HG03521 (cell line): ENCODE data around the gene TEX261.

Experiments used
- ATAC-seq: cut with Tn5 transposase; IDR thresholded peaks from one replicate; pipeline ENCODE4 v1.9.1; 2021; ENCODE audit warnings: mild to moderate bottlenecking, moderate library complexity; ENCODE audit not compliant: unreplicated experiment

TEX261 gene

DNA sequence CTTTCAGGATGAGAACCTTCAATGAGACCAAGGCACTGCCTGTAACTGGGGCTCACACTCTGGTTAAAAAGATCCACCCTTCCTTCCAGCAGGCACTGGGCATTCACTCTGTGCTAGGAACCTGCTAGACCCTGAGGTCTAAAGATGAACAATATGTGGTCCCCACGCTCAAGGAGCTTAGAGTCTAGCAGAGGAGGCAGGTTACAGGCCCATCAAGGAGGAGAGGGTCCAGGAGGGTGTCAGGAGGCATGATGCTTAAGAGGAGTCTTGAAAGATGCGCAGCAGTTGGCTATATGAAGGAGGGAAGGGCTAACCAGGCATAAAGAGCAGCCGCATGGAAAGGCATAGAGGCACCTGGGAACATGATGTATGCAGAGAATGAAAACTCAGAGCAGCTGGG is 11.7 kb downstream of the TEX261 start:
- no peak for ATAC-seq

DNA sequence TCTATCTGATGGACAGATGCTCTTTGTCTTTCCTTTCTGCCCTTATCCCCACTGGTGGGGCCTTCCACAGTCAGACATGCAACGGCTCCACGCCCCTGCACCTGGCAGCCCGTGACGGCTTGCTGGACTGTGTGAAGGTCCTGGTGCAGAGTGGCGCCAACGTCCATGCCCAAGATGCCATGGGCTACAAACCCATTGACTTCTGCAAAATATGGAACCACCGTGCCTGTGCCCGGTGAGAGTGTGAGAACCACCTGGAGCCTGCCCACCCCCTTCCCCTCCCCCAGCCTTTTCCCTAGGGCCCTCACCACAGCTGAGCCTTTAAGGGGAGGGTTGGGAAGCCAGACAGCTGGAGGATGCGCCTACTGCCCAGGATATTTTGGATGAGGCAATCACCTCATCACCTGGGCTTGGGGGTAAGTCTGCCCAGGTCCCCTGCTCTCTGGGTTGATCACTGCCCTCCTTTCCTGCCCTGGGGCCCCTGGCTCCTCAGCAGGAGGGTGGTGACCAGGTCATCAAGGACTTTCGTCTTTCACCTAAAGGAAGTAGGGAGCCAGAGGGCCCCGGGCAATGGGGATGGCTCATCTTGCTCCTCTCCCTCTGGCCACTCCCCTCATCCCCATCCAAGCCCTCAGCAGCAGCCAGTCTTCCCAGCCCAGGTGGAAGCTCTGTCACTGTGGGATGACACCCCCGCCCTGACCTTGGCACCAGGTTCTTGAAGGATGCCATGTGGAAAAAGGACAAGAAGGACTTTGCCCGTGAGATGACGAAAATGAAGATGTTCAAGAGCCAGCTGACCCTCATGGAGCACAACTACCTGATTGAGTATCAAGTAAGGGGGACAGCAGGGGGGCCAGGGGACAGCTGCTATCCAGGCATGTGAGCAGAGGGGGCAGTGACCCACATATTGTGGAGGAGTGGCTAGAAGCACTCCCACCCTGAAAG is 12.5 kb downstream of the TEX261 start:
- ATAC-seq, result no peak

DNA sequence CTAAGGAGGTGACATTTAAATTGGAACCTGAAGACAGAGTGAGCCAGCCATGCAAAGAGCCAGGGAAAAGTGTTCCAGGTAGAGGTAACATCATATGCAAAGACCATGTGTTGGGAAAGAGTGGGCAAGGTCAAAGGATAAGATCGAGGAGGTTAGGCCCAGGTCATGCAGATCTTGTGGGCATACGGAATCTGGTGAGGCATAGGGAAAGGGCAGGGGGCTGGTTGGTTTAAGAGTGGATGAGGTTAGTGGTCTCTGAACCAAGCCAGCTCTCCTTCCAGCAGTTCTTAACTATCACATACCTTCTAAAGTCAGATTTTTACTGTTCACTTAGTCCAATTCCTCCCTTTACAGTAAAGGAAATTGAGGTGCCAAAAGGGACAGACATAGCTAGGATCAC is 13.3 kb downstream of the TEX261 start:
- no peak for ATAC-seq

DNA sequence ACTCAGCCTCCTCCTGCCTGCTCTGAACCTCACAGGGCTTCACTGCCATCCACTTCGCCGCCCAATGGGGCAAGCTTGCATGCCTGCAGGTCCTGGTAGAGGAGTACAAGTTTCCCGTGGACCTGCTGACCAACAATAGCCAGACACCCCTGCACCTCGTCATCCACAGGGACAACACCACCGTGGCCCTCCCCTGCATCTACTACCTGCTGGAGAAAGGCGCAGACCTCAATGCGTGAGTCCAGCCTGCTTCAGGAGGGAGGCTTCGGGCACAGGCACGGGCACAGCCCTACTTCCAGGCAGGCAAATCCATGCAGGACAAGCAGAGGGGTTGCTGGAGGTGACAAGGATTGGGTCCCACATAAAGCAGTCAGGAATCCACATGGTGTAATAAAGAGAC is 15.0 kb downstream of the TEX261 start:
- no peak for ATAC-seq

DNA sequence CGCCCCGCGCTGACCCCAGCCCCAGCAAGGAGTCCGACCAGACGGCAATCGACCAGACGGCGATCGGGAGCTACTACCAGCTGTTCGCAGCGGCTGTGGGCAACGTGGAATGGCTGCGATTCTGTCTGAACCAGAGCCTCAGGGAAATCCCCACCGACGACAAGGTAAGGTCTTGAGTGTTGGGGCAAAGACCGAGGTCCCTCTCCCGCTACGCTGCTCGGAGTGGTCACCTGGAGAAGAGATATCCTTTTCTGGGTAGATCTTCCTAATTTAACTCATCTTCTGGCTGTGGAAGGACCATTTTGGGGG is 15.5 kb downstream of the TEX261 start:
- no peak for ATAC-seq

DNA sequence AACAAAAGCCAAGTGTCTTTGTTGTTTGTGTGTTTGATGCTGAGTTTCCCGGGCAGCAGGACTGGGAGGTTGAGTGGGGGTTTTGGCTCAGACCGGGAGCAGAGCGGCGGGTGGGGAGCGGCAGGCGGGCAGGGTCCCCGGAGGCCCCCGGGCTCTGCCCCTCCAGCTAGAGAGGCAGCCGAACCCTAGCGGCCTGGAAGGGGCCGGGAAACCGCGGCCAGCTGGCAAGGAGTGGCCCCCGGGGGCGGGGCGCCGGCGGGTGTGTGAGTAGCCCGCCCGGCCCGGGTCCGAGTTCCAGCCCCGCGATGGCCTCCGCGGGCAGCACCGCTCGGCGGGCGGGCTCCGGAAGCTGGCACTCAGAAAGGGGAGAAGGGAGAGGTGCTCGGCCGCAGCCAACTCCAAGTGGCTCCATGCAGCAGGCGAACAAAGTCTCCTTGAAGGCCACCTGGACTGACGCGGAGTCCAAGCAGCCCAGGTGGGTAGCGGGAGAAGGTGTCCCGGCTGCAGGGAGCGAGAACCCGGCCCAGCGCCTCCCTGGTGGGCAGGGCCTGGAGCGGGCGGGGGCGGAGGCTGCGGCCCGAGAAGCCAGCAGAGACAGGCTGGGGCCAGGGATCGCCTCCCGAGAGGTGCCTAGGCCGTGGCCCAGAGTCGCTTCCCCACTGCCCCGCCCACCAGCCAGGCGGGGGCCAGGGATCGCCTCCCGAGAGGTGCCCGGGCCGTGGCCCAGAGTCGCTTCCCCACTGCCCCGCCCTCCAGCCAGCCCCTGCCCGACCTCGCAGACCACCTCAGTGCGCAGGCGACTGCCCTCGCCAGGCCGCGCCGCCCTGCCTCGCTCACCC is 16.1 kb downstream of the TEX261 start, which contains the start of gene ANKRD53:
Gene ANKRD53 (plus strand): TSS at position 290 of the 839 bp plus-strand sequence. CDS start 16 bp downstream, at position 306.
- ATAC-seq, result no peak

DNA sequence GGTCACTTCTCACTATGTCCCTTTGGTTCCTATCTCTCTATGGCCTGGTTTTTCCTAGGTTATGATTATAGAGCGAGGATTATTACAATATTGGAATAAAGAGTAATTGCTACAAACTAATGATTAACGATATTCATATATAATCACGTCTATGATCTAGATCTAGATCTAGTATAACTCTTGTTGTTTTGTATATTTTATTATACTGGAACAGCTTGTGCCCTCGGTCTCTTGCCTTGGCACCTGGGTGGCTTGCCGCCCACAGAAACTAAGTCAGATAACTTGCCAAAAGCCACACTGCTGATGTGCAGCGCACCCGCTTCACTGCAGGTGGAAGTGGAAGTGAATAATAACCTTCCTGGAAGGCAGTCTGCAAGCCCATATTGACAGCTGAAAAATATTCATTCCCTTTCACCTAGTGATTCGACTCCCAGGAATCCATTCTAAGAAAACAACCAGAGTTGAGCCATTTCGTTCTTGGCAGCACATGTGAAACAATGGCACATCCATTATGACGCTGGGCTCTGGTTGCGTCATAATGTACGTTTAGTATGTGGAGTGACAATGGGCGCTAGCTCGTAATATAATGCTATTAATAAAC is 17.0 kb downstream of the TEX261 start:
- no peak for ATAC-seq

DNA sequence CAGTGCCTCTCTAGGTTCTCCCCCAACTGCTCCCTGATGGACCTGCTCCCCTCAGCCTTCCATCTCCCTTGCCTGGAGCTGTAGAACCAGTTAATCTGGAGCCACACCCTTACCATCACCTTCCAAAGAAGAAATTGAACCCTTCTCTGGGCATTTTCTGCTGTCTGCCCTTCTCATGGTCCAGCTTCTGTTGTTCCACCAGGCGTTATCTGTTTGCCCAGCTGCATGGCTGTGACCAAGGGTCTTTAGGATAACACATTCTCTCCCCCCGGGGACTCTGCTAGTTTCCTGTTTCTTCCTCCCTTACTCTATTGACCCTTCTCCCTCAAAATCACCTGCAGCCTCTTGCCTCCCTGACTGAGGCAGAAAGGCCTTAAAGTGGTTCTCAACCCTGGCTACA is 19.4 kb downstream of the TEX261 start:
- ATAC-seq, result no peak

DNA sequence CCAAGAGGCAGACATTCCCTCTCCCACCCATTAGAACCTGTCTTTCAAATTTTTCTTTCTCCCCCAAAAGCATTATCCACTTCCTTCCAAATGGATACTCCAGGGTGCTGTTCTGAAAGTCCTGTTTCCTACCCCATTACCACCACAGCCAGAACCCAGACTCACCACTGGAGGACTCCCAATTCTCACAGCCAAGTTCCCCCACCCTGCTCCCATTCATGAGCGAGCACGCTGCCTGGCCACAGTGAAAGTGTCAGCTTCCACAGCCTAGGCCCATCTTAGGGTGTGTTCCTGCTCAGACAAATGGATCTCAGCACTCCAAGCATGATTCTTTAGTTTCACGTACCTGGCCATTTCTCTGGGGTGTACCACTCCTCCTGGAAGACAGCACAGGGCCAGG is 20.1 kb downstream of the TEX261 start:
- ATAC-seq, result no peak

DNA sequence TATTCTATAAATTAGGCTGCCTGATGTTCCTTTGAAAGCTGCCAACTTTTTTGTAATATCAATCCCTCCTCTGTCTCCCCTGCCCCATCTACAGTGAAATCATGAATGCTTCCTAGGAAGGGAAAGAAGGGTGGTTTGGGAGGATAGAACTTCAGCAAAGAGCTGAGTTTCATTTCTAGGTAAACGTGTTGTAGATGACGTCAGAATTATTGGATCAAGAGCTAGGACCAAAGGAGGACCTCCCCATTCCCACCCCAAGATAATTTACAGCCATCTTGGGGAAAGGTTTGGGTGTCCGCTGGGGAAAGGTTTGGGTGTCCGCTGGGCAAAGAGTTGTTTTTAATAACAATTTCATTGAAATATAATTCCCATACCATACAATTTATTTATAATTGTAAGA is 27.5 kb downstream of the TEX261 start:
- ATAC-seq, result no peak

DNA sequence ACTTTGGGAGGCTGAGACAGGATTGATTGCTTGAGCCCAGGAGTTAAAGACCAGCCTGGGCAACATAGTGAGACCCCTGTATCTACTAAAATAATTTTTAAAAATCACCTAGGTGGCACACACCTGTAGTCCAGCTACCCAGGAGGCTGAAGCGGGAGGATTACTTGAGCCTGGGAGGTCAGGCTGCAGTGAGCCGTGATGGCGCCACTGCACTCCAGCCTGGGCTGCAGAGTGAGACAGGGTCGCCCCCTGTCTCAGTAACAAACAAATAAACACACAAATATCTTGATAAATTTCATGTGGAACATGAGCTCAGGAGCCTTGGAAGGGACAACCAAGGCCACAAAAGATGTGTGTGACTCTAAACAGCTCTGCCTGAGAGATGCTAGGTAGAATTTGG is 28.0 kb downstream of the TEX261 start:
- ATAC-seq, result no peak

DNA sequence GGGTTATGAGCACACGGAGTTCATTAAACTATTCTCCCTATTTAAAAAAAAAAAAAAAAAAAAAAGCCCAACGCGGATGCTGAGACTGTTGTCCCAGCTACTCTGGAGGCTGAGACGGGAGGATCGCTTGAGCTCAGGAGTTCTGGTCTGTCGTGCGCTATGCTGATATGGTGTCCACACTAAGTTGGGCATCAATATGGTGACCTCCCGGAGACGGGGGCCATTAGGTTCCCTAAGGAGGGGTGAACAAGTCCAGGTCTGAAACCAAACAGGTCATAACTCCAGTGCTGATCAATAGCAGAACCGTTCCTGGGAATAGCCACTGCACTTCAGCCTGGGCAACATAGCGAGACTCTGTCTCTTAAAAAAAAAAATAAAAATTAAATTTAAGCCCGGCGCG is 29.2 kb downstream of the TEX261 start:
- no peak for ATAC-seq

DNA sequence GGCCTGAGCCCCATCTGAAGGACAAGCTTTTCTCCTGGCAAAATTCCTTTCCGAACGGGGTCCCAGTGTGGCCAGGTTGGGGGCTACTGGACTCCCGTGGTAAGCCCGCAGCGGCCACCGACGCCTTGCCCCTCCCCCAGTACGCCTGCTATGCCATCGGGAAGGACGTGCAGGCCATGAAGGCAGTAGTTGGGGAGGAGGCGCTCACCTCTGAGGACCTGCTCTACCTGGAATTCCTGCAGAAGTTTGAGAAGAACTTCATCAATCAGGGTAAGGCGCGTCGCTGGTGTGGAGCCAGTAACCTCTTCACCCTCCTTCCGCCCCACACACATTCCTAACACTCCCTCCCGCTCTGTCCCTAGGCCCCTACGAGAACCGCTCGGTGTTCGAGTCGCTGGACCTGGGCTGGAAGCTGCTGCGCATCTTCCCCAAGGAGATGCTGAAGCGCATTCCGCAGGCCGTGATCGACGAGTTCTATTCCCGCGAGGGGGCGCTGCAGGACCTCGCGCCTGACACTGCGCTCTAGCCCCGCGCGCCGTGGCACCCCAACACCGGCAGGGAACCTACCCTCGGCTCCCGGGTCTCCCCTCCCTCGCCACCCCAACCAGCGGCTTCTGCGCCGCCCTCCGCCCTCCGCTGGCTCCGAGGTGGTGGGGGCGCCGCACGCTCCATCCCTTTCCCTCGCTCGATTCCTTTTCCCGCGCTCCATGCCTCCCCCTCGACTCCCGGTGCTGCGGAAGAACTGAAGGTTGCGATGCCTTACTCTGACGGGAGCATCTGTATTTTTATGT is 29.9 kb downstream of the TEX261 start:
- peak; percentile 80 for ATAC-seq

DNA sequence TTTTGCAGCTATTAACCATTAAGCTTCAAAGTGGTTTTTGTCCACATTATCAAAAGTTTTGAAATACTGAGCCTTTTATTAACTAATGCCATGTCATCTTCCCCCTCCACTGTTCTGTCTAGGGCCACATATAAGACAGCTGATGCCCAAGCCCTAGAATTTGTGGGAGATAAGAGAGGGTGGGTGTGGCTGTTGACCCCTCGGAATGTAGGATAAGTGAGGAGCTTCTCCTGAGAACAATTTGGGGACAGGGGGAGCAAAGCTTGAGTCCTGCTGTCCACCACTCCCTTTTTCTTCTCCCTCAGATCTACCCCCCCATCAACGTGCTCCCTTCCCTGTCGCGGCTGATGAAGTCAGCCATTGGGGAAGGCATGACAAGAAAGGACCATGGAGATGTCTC is 30.5 kb downstream of the TEX261 start:
- ATAC-seq, result no peak

DNA sequence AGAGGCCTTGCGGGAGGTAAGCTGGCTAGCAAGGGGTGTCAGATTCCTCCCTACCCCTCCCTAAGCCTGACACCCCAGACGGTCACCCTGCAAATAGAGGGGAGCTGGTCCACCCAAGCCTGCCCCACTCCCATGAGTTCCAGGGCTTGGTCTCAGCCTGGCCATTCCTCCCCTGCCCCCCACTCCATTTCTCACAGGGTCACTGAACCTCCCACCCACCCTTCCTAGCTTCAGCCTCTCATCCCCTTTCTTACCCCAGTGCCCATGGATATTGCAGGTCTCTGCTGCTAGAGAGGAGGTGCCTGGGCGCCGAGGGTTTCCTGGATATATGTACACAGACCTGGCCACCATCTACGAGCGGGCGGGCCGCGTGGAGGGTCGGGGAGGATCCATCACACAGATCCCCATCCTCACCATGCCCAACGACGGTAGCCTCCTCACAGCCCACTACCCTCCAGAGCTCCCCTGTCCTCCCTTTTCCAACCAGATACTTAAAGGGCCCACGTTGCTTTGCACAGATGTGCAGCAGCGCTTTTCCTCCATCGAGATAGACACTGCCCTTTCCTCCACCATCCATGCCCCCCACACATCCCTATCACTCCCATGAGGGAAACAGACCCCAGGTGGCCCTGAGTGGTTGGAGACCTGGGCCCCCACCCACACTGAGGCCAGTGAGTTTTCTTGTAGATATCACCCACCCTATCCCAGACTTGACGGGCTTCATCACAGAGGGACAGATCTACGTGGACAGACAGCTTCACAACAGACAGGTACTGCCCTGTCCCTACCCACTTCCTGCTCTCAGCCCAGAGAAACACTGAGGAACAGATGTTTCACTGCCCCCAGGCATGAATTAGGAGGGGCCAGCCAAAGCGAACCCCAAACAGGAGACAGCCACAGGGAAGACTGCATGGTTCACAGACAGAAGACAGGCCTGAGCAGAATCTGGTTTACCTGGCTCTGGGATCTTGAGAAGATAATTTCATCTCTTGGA is 31.5 kb downstream of the TEX261 start:
- ATAC-seq, result no peak

DNA sequence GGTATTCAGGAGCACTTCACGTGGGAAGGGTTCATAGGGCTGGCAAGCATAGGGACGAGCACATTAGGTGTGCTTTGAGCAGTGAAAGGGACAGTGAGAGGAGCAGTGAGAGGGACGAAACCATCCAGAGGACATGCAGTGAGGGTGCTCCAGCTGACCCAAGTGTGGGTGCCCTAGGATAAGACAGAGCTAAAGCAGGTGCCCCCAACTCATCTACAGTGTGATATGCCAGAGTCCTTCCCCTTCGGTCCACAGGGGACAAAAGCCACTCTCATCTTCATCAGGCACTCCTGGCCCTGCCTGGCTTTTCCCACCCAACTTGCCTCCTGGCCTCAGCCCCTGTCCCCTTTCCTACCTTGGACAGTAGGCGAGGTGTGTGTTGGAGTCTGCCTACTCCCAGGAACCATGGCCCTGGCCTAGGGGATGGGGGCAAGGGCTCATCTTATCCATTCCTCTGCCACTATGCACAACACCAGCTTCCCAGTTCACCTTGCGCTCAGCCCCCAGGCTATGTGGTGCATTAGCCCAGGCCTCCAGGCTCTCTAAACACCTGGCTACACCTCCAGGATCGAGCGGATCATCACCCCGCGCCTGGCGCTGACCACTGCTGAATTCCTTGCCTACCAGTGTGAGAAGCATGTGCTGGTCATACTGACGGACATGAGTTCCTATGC is 32.3 kb downstream of the TEX261 start:
- no peak for ATAC-seq

DNA sequence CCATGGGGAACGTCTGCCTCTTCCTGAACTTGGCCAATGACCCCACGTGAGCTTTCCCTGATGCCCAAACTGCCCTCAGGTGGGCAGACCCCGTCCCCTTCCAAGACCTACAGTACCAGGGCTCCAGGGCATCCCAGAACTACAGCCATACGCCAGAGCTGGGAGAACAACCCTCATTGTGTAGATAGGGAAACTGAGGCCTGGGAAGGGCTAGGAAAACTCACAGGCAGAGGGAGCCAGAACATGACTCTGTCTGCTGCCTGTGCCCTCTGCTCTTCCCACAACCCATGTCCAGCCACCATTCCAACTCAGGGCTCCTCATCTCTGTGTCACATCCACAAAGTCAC is 33.1 kb downstream of the TEX261 start:
- ATAC-seq, result no peak

DNA sequence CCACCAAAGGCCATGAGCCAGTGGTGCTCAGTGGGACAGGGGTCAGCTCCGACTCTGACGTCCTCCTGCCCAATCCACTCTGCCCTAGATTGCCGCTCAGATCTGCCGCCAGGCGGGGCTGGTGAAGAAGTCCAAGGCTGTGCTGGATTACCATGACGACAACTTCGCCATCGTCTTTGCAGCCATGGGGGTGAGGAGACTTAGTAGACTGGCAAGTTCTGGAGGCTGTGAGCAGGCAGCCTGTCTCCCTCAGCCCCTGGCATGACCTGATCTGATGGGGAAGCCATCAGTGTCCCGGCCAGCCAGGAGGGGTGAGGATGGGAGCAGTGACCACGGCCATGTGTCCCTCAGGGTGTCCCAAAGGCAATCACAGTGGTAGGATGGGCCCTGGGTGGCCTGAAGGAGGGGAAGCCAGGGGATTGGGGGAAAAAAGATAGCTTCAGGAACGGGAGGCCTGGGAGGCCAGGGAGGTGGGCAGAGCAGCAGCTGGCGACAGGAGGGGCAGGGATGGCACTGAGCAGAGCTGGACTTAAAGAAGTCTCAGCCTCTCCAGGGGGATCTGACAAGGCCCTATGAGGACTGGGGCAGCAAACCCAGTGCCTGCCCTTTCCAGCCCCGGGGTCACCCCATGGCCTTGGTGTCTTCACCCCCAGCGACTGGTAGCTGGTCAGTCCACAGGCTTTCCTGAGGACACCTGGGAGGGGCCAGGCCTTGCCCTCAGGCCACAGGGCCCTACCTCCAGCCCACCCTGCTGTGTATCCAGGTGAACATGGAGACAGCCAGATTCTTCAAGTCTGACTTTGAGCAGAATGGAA is 33.6 kb downstream of the TEX261 start:
- no peak for ATAC-seq
